H1 (cell line): ENCODE measurements around the gene AHNAK2. TPM values are rescaled to one million over a fixed set of nuclear protein-coding genes. Genes with fewer than 3 reads are reported as not detected.

Experiments
- CTCF ChIA-PET: fragments of 300-600 bp; sonication (Branson Sonifier 250); formaldehyde crosslinking; loops from one replicate; lab custom pipeline; 2021; ENCODE audit not compliant: partially characterized antibody; lab: Charles Lee
- POLR2A ChIA-PET: fragments of 300-600 bp; sonication (Branson Sonifier 250); formaldehyde crosslinking; loops from one replicate; lab custom pipeline; 2021; ENCODE audit warnings: inconsistent platforms; ENCODE audit not compliant: partially characterized antibody; lab: Charles Lee
- DNase-seq, 2 experiments: peaks; one replicate each; pipeline versions ENCODE4 v3.0.0 to v3.0.0-alpha.2; 2010 to 2022; ENCODE audit warnings: low spot score in 2 of 2, low read depth in 1 of 2, mixed read lengths in 1 of 2
- FAIRE-seq: peaks from 2 replicates; lab custom pipeline; 2011; peaks lifted over from hg19 to GRCh38; lab: Jason Lieb, UNC
- H2AFZ ChIP-seq: 2 replicates; pipeline ENCODE4 v1.8.1; 2012; ENCODE audit warnings: low read length, inconsistent platforms
- H2AK5ac ChIP-seq: 2 replicates; pipeline ENCODE4 v1.6.1; 2013; ENCODE audit warnings: low read depth, low read length
- H2BK120ac ChIP-seq: replicated peaks from 2 replicates; pipeline ENCODE3; 2013; ENCODE audit warnings: low read depth, low read length, inconsistent platforms
- H2BK12ac ChIP-seq: 2 replicates; pipeline ENCODE4 v1.6.1; 2013; ENCODE audit warnings: low read depth, low read length
- H2BK15ac ChIP-seq: 2 replicates; pipeline ENCODE4 v1.6.1; 2013; ENCODE audit warnings: low read length
- H2BK20ac ChIP-seq: 2 replicates; pipeline ENCODE4 v1.6.1; 2013; ENCODE audit warnings: low read length
- H2BK5ac ChIP-seq: 2 replicates; pipeline ENCODE4 v1.6.1; 2013; ENCODE audit warnings: low read depth, low read length
- H3K14ac ChIP-seq: 2 replicates; pipeline ENCODE4 v1.6.1; 2013; ENCODE audit warnings: inconsistent platforms; ENCODE audit not compliant: insufficient read length
- H3K18ac ChIP-seq: 2 replicates; pipeline ENCODE4 v1.6.1; 2013; ENCODE audit warnings: low read length; ENCODE audit errors: extremely low read depth
- H3K23ac ChIP-seq: 2 replicates; pipeline ENCODE4 v1.6.1; 2013; ENCODE audit warnings: inconsistent platforms; ENCODE audit not compliant: insufficient read length
- H3K23me2 ChIP-seq: 2 replicates; pipeline ENCODE4 v1.6.1; 2013; ENCODE audit warnings: low read depth, low read length
- H3K27ac ChIP-seq: 2 replicates; pipeline ENCODE4 v1.6.1; 2011; ENCODE audit warnings: low read depth, low read length, inconsistent platforms
- H3K27me3 ChIP-seq, 4 experiments: replicated peaks in 1 of 4; 1 replicate in 1 of 4; 2 replicates in 3 of 4; pipeline versions ENCODE4 v1.6.1 to v1.8.1; 2011 to 2013; ENCODE audit warnings: low read length in 3 of 4, mild to moderate bottlenecking in 3 of 4, inconsistent platforms in 2 of 4, mixed read lengths in 2 of 4, moderate library complexity in 1 of 4; ENCODE audit not compliant: control insufficient read depth in 3 of 4, insufficient read depth in 3 of 4; ENCODE audit errors: extremely low read depth in 1 of 4
- H3K36me3 ChIP-seq, 4 experiments: 2 replicates each; pipeline versions ENCODE4 v1.6.1 to v1.8.1; 2011 to 2013; ENCODE audit warnings: mild to moderate bottlenecking in 4 of 4, low read length in 3 of 4, moderate library complexity in 2 of 4, control low read depth in 1 of 4, inconsistent platforms in 1 of 4; ENCODE audit not compliant: insufficient read depth in 4 of 4, control insufficient read depth in 2 of 4
- H3K4ac ChIP-seq: replicated peaks from 2 replicates; pipeline ENCODE3; 2013; ENCODE audit warnings: low read length, low read depth, mixed read lengths, inconsistent platforms; ENCODE audit not compliant: insufficient read length
- H3K4me1 ChIP-seq, 4 experiments: replicated peaks in 1 of 4; 1 replicate in 1 of 4; 2 replicates in 3 of 4; pipeline versions ENCODE4 v1.6.1 to v1.8.1; 2011 to 2013; ENCODE audit warnings: low read length in 3 of 4, inconsistent platforms in 2 of 4, mixed read lengths in 1 of 4; ENCODE audit not compliant: insufficient read depth in 4 of 4, control insufficient read depth in 3 of 4
- H3K4me2 ChIP-seq, 2 experiments: 2 replicates each; pipeline versions ENCODE4 v1.6.1 to v1.8.1; 2011 to 2013; ENCODE audit warnings: low read depth in 2 of 2, low read length in 2 of 2, control low read depth in 1 of 2, inconsistent platforms in 1 of 2, mild to moderate bottlenecking in 1 of 2; ENCODE audit not compliant: insufficient read depth in 1 of 2
- H3K4me3 ChIP-seq, 4 experiments: fragments of 200-600, 300-600 bp in 1 of 4; sonication (generic), shearing (Covaris generic), sonication (Bioruptor Twin) in 1 of 4; 2 replicates each; pipeline versions ENCODE4 v1.5.1 to v1.8.1; 2011 to 2016; ENCODE audit warnings: low read length in 4 of 4, low read depth in 3 of 4, control low read depth in 2 of 4, inconsistent platforms in 2 of 4, mild to moderate bottlenecking in 2 of 4, mixed read lengths in 1 of 4, moderate library complexity in 1 of 4; ENCODE audit not compliant: insufficient read depth in 2 of 4; ENCODE audit errors: extremely low read depth in 1 of 4
- H3K56ac ChIP-seq: replicated peaks from 2 replicates; pipeline ENCODE3; 2013; ENCODE audit warnings: low read depth, mild to moderate bottlenecking, mixed read lengths, low read length, inconsistent platforms; ENCODE audit not compliant: insufficient read length
- H3K79me1 ChIP-seq: 2 replicates; pipeline ENCODE4 v1.6.1; 2013; ENCODE audit warnings: low read depth, low read length, control low read depth
- H3K79me2 ChIP-seq, 2 experiments: 2 replicates each; pipeline versions ENCODE4 v1.6.1 to v1.8.1; 2012 to 2013; ENCODE audit warnings: low read length in 2 of 2, mild to moderate bottlenecking in 2 of 2, inconsistent platforms in 1 of 2; ENCODE audit not compliant: insufficient read depth in 2 of 2, control insufficient read depth in 1 of 2
- H3K9ac ChIP-seq, 4 experiments: replicated peaks in 1 of 4; 1 replicate in 1 of 4; 2 replicates in 3 of 4; pipeline versions ENCODE4 v1.6.1 to v1.8.1; 2011 to 2013; ENCODE audit warnings: low read depth in 3 of 4, low read length in 3 of 4, control low read depth in 2 of 4, mild to moderate bottlenecking in 2 of 4, moderate library complexity in 2 of 4, inconsistent platforms in 1 of 4; ENCODE audit errors: extremely low read depth in 1 of 4
- H3K9me3 ChIP-seq, 2 experiments: 2 replicates each; pipeline versions ENCODE4 v1.6.1 to v1.8.1; 2012 to 2013; ENCODE audit warnings: mild to moderate bottlenecking in 2 of 2, moderate library complexity in 2 of 2, control low read depth in 1 of 2, inconsistent platforms in 1 of 2, low read depth in 1 of 2, low read length in 1 of 2, mixed read lengths in 1 of 2; ENCODE audit not compliant: insufficient read depth in 2 of 2
- H4K20me1 ChIP-seq, 2 experiments: replicated peaks in 1 of 2; 2 replicates each; pipeline versions ENCODE3 to v1.8.1; 2011 to 2013; ENCODE audit warnings: inconsistent platforms in 2 of 2, low read length in 2 of 2, mild to moderate bottlenecking in 1 of 2; ENCODE audit not compliant: insufficient read depth in 2 of 2, control insufficient read depth in 1 of 2
- H4K5ac ChIP-seq: 2 replicates; pipeline ENCODE4 v1.6.1; 2013; ENCODE audit warnings: low read length, low read depth, mixed read lengths, inconsistent platforms; ENCODE audit not compliant: insufficient read length
- H4K8ac ChIP-seq: 2 replicates; pipeline ENCODE4 v1.8.0; 2013; ENCODE audit warnings: mild to moderate bottlenecking, moderate library complexity, low read length, inconsistent platforms; ENCODE audit not compliant: insufficient read depth; ENCODE audit errors: extremely low read depth
- H4K91ac ChIP-seq: replicated peaks from 2 replicates; pipeline ENCODE3; 2013; ENCODE audit warnings: low read length, mixed read lengths, inconsistent platforms; ENCODE audit not compliant: insufficient read length
- KDM1A ChIP-seq: fragments of 200-600, 300-600 bp; sonication (generic); IDR thresholded peaks from 2 replicates; pipeline ENCODE4 v1.7.1; 2016; ENCODE audit warnings: mild to moderate bottlenecking, low read length, borderline replicate concordance
- SUZ12 ChIP-seq: fragments of 200-600 bp; sonication (generic); IDR thresholded peaks from 2 replicates; pipeline ENCODE4 v1.6.1; 2012; ENCODE audit warnings: mild to moderate bottlenecking, inconsistent platforms, low read length, moderate library complexity, mixed read lengths
- WGBS, 2 experiments: shearing (Covaris generic) in 1 of 2; methylation state at CpG; one replicate each; pipeline versions ENCODE4 v1.1.6 to v1.1.7; 2013 to 2015; ENCODE audit warnings: low lambda C conversion rate in 2 of 2, mixed read lengths in 2 of 2, inconsistent platforms in 1 of 2, low coverage in 1 of 2, missing lambda C conversion rate in 1 of 2; ENCODE audit not compliant: insufficient replicate concordance in 2 of 2, insufficient coverage in 1 of 2, insufficient read length in 1 of 2; ENCODE audit errors: extremely low coverage in 1 of 2, missing lambda C conversion rate in 1 of 2; 5-methylcytosine and 5-hydroxymethylcytosine counted together
- polyA plus RNA-seq, 7 experiments: library from polyadenylated mRNA; depleted of rRNA in 3 of 7; stranded (reverse) in 5 of 7; unstranded in 2 of 7; fragments of >200 nt in 5 of 7; fragments of 200-250 nt in 2 of 7; gene quantifications; 1 replicate in 5 of 7; 2 replicates in 1 of 7; 4 replicates in 1 of 7; pipeline versions ENCODE4 v1.2.1 to v1.2.3, GENCODE V29; 2011 to 2013; ENCODE audit warnings: missing spikeins in 2 of 7, mixed read lengths in 2 of 7
- total RNA-seq: library from RNA; stranded (reverse); fragmentation: NEBNext Ultra II Directional; extraction: Animal tissue kit (Norgen Biotek cat#: 25700); gene quantifications from 2 replicates; pipeline ENCODE4 v1.2.1, GENCODE V29; 2021

Gene AHNAK2
- total and polyA plus RNA-seq, 2 of the 8 experiments (the other 6 are each of a cell fraction or from before 2014, with no cell fraction given): 0.95 to 2.0 TPM

GRCh38 chr14:104966981-104967385 is 11.2 kb downstream of the AHNAK2 start:
- Histone ChIP-seq H4K8ac (no peak overlapping the region), H4K5ac (no peak overlapping the region), H3K9ac (no peak overlapping the region; a peak in 1 of 7 replicates), H3K14ac (no peak overlapping the region), H2AFZ (no peak overlapping the region; the same call in 1 of the 2 replicates), H3K9me3 (no peaks in the 10 kb centered on the region), H3K56ac (no peak overlapping the region), H3K23ac (no peak overlapping the region), H4K91ac (peak overlapping the region; percentile 85), H2AK5ac (no peak overlapping the region), H2BK15ac (no peak overlapping the region), H3K79me1 (no peaks in the 10 kb centered on the region), H3K4me1 (peaks cover 0 to 25% (median 15%) of the 10 kb centered on the region in 4 experiments; a peak in 6 of 7 replicates), H2BK12ac (peak overlapping the region; percentile 77; the same call in 1 of the 2 replicates), H3K4me3 (peak overlapping the region; percentile 20 to 56 (median 36); a peak in 7 of 8 replicates), H3K27me3 (peaks cover 0 to 13% (median 6%) of the 10 kb centered on the region in 4 experiments; a peak in 3 of 7 replicates), H2BK20ac (no peak overlapping the region), H3K36me3 (no peaks in the 10 kb centered on the region), H2BK120ac (no peak overlapping the region), H4K20me1 (no peaks in the 10 kb centered on the region), H3K27ac (no peak overlapping the region), H3K4me2 (peak overlapping the region; percentile 67 to 98), H3K79me2 (no peaks in the 10 kb centered on the region), H2BK5ac (0 out of 2 replicates have a peak overlapping the region, but pooled peaks have one; percentile 69), H3K23me2 (peaks cover 5% of the 10 kb centered on the region), H3K18ac (peak overlapping the region; percentile 55; the same call in 1 of the 2 replicates), H3K4ac (no peak overlapping the region)
- WGBS, 2 experiments: 65% methylated on average over 8 of the region's 8 CpGs; no CpG with 5 or more reads in 1 of the 2 experiments
- ChIA-PET CTCF (interaction anchor here (0.7 to 11.5 kb wide), 5 partner anchors 10 to 78 kb away, joined by 3 to 161 read pairs (median 5); no protein-coding TSS in a partner anchor), POLR2A (interaction anchor here (1.2 kb wide), 1 partner anchor 123 kb away, joined by 3 read pairs; no protein-coding TSS in a partner anchor)
- no peak for FAIRE-seq
- TF ChIP-seq KDM1A (no peak), SUZ12 (no peak)
- DNase-seq: no peak
